Stomach (tissue), 4 donors: ENCODE results near the gene TMEM187.

Experiments used
- CTCF ChIP-seq, 7 experiments: fragments of 450-650 bp in 4 of 7; fragments of 200-600 bp in 3 of 7; sonication (generic) in 3 of 7; IDR thresholded peaks; one replicate each; pipeline ENCODE4 v1.5.1; 2016 to 2019; ENCODE audit warnings: antibody characterized with exemption in 7 of 7, control low read depth in 2 of 7, mild to moderate bottlenecking in 1 of 7
- POLR2A ChIP-seq, 4 donors: fragments of 450-650 bp; IDR thresholded peaks; one replicate each; pipeline ENCODE4 v1.6.1; 2016; ENCODE audit warnings: antibody characterized with exemption in 4 of 4, control low read depth in 2 of 4, mild to moderate bottlenecking in 1 of 4, moderate library complexity in 1 of 4
- POLR2AphosphoS5 ChIP-seq, 3 donors: sonication (generic); formaldehyde crosslinking; IDR thresholded peaks; one replicate each; pipeline ENCODE4 v1.6.1; 2016; ENCODE audit warnings: antibody characterized with exemption in 3 of 3

GRCh38 chrX:153926552-153926857, 46.0 kb upstream of the TMEM187 start:
- TF ChIP-seq CTCF (IDR thresholded peaks at IDR 0.05), result no peak
- TF ChIP-seq POLR2A (IDR thresholded peaks at IDR 0.05), result no peak
- TF ChIP-seq POLR2AphosphoS5 (IDR thresholded peaks at IDR 0.05), result no peak
